ENCODE measurements around the gene ARHGEF4.

The ARHGEF4 gene

DNA sequence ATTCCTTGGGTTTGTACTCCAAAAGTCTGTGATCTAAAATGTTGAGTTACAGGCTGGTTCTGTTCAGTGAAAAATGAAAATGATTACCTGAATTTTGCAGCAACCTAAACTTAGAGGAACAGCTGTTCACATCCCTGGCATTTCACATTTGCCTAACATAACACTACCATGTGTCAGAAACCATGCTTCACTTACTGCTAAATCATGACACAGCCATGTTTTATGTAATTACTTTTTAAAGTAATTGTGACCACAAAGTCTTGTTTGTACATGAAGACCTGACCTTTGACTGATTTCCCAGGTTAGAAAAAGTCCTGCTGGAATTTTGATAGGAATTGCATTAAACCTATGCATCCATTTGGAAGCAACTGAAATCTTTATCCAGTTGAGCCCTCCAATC is 177.4 kb downstream of the ARHGEF4 start:
- no peak for DNase-seq (ENCODE audit: low read depth in 2 of 2)

GRCh38 chr2:131015764-131016163 is 179.1 kb downstream of the ARHGEF4 start:
- no peak for DNase-seq (ENCODE audit: low read depth in 2 of 2)

GRCh38 chr2:131016826-131017741 is 180.4 kb downstream of the ARHGEF4 start:
- DNase-seq (ENCODE audit: low read depth in 2 of 2), result no peak

DNA sequence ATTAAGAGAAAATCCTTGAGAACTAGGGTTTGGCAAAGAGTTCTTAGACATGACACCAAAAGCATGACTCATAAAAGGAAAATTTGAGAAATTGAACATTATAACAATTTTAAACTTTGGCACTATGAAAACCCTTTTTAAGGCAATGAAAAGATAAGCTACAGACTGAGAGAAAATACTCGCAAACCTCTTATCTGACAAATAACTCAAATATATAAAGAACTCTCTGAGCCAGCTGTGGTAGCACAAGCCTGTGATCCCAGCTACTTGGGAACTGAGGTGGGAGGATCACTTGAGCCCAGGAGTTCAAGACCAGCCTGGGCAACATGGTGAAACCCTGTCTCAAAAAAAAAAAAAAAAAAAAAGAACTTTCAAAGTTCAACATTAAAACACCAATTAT is 186.0 kb downstream of the ARHGEF4 start:
- DNase-seq (ENCODE audit: low read depth in 2 of 2), result no peak

GRCh38 chr2:131023758-131024157 is 187.0 kb downstream of the ARHGEF4 start:
- no peak for DNase-seq (ENCODE audit: low read depth in 2 of 2)

DNA sequence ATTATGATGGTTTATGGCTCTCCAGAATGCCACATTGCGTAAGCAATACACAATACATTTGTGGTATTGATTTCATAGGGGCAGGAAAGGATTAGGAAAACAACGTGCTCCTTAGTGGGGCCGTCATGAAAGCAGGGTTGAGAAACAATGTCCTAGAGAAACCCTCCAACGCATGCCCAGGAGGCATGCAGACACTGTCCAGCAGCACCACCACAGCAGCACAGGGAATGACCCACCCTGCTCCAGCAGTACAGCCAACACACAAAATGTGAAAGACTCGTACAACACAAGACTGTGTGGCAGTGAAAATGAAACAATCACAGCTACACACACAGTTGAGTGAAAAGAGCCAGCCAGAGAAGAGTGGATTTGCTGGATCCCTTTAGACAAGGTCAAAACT is 190.2 kb downstream of the ARHGEF4 start:
- DNase-seq (ENCODE audit: low read depth in 2 of 2), result no peak

GRCh38 chr2:131027566-131028528 is 191.1 kb downstream of the ARHGEF4 start:
- DNase-seq (ENCODE audit: low read depth in 2 of 2), result no peak

DNA sequence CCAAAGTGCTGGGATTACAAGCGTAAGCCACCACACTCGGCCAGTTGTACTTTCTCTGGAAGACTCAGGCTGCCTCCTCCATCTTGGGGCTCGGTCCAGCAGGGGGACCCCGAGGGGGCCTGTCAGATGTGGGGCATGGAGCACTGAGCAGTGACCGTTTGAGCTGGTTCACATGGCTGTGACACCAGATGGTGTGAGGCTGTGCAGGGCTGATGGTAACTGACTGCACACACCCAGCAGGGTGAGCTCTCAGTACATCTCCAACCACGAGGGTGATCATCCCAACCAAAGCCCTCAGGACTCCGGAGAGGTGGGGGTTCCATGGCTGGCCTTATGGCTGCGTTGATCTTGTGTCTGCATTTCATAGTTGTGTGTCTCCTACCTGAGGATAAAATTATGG is 193.1 kb downstream of the ARHGEF4 start:
- no peak for DNase-seq (ENCODE audit: low read depth in 2 of 2)

GRCh38 chr2:131030478-131030971 is 193.8 kb downstream of the ARHGEF4 start:
- no peak for DNase-seq (ENCODE audit: low read depth in 2 of 2)

GRCh38 chr2:131031431-131031841 is 194.7 kb downstream of the ARHGEF4 start:
- DNase-seq (ENCODE audit: low read depth in 2 of 2), result no peak

GRCh38 chr2:131031875-131032274 is 195.2 kb downstream of the ARHGEF4 start:
- no peak for DNase-seq (ENCODE audit: low read depth in 2 of 2)

GRCh38 chr2:131032393-131032836 is 195.7 kb downstream of the ARHGEF4 start:
- DNase-seq (ENCODE audit: low read depth in 2 of 2), result no peak

DNA sequence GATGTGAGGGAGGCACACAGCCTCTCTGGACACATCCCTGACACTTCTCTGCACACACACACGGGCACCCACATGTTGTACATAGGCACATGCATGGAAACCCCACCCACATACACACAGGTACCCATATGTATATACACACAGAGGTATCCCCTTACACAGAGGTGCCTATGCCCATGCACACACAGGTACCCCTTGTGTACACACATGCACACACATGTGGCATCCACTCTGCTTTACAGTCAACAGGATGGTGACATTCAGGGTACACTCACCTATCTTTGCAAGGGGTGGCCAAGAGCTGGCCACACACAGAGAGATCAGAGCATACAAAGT is 197.0 kb downstream of the ARHGEF4 start:
- DNase-seq (ENCODE audit: low read depth in 2 of 2), result no peak

DNA sequence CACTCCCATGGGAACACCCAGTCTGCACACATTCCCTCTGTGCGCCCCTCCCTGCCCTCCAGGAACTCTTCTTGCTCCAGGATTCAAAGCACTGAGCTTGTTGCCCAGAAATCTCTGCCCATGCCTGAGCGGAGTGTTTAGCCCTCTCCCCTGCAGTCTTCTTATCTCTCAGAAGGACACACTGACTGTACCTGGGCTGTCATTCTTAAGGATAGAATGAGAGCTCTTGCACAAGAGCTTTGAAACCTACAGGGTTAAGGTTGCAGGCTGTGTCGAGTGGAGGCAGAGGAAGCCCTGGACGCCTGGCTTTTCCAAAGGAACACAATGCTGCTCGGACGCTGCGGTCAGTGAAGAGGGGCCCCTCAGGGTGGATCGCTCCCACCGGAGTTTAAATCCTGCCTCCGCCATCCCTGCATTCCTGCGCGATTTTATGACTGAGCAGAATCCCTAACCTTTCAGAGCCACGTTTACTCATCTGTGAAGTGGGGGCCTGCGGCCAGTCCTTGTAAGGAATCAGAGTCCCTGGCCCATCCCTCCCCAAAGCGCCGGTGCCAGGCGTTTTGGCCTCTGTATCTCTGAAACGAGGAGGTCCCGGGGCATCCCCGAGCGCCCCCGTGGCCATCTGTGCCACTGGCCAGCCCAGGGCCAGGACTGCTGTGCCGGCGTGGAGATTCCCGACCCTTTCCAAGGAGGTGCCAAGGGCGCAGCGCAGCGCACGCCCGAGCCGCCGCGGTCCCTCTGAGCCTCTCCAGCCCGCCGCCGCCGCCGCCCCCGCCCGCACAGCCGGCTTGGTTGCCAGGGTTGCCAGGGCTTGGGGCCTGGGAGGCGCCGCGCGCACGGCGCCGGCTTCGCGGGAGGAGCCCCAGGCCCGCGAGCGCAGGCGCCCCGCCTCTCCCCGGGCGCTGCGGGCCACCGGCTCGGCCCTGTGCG is 197.7 kb downstream of the ARHGEF4 start:
- no peak for DNase-seq (ENCODE audit: low read depth in 2 of 2)

- DNase-seq (ENCODE audit: low read depth in 2 of 2), result no peak
These were observed 198.6 kb downstream of the ARHGEF4 start for GRCh38 chr2:131035112-131035825.

DNA sequence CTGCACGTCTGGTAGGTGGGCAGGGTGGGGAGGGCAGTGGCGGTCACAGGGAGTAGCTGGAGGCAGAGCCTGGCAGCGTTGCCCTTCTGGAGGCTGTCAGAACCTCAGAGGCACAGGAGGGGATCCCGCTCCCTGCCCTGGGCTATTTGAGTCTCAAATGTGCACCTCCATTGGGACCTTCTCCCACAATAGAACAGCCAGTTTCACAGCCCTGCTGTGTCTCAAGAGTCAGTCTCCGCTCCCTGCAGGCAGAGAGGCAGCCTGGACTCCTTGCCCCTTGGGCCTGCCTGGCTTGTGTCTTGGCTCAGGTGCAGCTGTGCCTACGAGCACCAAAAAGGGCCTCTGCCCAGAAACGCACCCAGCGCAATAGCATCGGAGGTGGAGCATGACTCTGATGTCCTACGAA is 199.1 kb downstream of the ARHGEF4 start:
- no peak for DNase-seq (ENCODE audit: low read depth in 2 of 2)

GRCh38 chr2:131036269-131036668 is 199.6 kb downstream of the ARHGEF4 start:
- DNase-seq (ENCODE audit: low read depth in 2 of 2), result no peak

DNA sequence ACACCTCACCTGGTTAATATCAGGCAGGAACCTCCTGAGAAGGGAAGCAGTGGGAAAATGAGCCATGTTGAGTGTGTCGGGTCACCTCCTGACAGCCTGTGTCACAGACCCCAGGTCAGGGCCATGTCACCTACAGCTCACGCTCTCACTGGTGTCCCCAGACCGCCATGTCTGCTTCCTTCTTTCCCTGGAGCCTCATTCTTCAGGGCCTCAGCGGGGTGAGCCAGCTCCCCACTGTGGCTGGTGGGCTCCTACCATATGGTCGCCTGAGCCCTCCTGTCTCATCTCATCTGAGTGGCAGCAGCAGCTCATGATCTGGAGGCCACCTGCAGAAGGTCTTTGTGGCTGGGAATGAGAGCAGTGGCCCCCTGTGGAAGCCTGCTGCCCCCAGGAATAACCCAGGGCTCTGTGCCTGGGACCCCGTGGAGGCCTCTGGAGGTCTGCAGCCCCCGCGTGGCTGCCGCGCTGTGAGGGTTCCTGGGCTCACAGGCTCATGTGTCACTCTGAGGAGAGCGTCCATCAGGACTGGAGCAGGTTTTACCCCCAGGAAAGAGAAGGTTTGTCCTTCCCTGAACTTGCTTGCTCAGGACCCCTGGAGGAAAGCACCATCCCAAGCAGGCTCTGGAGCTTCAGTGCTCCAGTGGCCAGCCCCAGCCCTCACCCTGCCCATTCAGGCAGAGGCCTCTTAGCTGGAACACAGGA is 200.1 kb downstream of the ARHGEF4 start:
- DNase-seq (ENCODE audit: low read depth in 2 of 2), result no peak

- DNase-seq (ENCODE audit: low read depth in 2 of 2), result no peak
These were observed 200.9 kb downstream of the ARHGEF4 start for GRCh38 chr2:131037398-131038257.

Data from stimulated activated CD4-positive, alpha-beta T cell treated with anti-CD3 and anti-CD28 coated beads, Interleukin-12 subunit alpha, Interleukin-12 subunit beta, amount 100 ng/mL, for 24 hours (primary cell).